AG09319 (cell line): Measurements from ENCODE around the gene FOXI3.

ENCODE experiments used
- DNase-seq: peaks from one replicate; pipeline ENCODE4 v3.0.0-alpha.2; 2010; ENCODE audit warnings: low read depth; ENCODE audit errors: extremely low read depth
- TF ChIP-seq, protein P1 (sequence below): IDR thresholded peaks from 2 replicates; pipeline ENCODE4 v1.5.1; 2011; ENCODE audit warnings: low read depth, mild to moderate bottlenecking, inconsistent platforms, low read length, moderate library complexity

FOXI3 gene

DNA sequence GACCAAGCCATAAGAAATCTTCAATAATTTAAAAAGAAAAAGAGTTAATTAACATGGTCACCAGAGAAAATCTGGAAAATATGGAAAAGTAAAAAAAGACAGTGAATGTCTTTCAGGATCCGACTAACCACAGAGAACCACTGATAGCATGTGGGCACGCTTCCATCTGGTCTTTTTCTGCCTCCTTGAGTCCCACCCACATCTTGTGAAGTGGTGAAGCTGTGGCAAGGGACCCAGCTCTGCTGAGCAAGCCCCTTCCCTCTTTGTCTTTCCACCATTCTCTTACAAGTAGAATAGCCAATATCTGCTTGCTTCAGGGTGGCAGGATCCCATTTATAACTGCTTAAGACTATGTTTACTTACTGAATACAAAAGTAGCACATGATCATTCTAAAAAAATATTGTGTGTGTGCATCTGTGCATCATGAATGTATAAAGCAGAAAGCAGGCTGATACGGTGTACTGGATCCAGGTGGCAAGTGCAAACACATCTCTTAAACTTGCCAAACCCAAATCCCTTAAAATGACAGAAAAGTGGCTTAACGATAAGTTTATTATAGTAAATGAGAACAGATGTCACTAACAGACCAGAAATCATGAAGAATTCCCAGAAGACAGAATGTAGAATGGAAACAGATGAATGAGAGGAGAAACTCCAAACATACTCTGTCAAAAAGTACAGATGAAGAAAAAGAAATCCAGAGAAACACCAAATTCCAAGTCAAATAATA, 52.3 kb downstream of the FOXI3 start:
- DNase-seq = no peak
- TF ChIP-seq, protein P1, sequence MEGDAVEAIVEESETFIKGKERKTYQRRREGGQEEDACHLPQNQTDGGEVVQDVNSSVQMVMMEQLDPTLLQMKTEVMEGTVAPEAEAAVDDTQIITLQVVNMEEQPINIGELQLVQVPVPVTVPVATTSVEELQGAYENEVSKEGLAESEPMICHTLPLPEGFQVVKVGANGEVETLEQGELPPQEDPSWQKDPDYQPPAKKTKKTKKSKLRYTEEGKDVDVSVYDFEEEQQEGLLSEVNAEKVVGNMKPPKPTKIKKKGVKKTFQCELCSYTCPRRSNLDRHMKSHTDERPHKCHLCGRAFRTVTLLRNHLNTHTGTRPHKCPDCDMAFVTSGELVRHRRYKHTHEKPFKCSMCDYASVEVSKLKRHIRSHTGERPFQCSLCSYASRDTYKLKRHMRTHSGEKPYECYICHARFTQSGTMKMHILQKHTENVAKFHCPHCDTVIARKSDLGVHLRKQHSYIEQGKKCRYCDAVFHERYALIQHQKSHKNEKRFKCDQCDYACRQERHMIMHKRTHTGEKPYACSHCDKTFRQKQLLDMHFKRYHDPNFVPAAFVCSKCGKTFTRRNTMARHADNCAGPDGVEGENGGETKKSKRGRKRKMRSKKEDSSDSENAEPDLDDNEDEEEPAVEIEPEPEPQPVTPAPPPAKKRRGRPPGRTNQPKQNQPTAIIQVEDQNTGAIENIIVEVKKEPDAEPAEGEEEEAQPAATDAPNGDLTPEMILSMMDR = no peak

DNA sequence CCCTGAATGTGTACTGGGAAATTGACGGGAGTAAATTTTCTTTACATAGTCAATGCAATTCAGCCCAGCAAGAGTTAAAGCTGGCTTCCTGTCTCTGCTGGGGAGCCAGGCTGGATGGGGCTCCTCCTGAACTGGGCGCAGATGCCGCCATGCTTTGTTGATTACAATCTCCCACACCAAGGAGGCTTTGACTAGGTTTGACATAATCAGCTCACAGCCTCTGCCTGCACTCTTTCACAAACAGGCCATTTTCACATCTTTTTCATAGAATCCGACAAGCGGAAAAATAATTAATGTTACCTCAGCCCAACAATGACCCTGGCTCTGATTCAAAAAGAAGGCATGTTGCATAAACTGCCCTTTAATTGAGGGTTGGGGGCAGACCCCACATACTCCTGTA, 54.3 kb downstream of the FOXI3 start:
- no peak for DNase-seq
- TF ChIP-seq, protein P1 = no peak
